EL (cell line): ENCODE results near the gene PIBF1.

Experiments
- DNase-seq: peaks from one replicate; pipeline ENCODE4 v3.0.0-alpha.2; 2016

Gene PIBF1

DNA sequence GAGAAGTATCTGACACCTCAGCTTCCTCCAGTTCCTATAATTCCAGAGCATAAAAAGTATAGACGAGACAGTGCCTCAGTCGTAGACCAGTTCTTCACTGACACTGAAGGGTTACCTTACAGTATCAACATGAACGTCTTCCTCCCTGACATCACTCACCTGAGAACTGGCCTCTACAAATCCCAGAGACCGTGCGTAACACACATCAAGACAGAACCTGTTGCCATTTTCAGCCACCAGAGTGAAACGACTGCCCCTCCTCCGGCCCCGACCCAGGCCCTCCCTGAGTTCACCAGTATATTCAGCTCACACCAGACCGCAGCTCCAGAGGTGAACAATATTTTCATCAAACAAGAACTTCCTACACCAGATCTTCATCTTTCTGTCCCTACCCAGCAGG lies 279.9 kb downstream of the PIBF1 start:
- no peak for DNase-seq

DNA sequence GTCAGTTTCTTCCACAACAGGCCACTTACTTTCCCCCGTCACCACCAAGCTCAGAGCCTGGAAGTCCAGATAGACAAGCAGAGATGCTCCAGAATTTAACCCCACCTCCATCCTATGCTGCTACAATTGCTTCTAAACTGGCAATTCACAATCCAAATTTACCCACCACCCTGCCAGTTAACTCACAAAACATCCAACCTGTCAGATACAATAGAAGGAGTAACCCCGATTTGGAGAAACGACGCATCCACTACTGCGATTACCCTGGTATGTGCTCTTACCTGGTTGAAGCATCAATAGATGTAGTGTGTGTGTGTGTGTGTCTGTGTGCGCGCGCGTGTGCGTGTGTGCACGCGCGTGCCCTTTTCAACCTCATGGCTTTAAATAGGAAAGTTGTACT lies 280.5 kb downstream of the PIBF1 start:
- DNase-seq: no peak

DNA sequence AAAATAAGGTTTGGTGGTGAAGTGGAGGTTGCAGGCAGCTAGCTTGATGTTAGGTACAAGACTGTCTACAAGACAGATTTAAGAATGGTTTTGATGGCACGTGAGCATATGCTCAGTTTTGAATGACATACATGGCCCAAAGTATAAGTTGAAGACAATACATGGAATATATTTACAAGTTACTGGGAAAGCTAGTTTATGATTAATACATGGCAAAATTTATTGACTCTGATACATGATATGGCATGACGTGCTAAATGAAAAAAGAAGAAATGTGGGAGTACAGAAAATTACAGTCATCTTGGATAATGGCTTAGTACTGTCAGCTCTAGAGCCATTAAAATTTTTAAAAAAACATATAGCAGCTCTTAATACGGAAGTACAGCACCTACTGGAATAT lies 281.2 kb downstream of the PIBF1 start:
- DNase-seq: no peak

DNA sequence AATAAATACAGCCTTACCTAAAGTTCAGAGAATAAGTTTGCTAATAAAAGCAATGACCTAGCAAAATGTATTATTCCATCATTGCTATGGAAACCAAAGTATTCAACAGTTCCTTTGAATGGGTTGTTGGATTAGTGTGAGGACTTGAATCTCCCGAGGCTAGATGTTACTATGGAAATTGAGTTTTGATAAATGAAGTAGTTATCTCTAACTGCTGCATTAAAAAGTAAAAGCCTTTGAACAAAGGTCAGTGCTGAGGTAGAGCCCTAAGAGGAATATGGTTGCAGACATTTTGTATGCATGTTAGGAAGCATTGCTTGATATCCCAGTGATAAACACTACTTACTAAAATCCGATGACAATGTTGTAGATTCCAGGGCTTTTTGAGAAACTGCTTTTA lies 283.1 kb downstream of the PIBF1 start:
- DNase-seq: no peak

DNA sequence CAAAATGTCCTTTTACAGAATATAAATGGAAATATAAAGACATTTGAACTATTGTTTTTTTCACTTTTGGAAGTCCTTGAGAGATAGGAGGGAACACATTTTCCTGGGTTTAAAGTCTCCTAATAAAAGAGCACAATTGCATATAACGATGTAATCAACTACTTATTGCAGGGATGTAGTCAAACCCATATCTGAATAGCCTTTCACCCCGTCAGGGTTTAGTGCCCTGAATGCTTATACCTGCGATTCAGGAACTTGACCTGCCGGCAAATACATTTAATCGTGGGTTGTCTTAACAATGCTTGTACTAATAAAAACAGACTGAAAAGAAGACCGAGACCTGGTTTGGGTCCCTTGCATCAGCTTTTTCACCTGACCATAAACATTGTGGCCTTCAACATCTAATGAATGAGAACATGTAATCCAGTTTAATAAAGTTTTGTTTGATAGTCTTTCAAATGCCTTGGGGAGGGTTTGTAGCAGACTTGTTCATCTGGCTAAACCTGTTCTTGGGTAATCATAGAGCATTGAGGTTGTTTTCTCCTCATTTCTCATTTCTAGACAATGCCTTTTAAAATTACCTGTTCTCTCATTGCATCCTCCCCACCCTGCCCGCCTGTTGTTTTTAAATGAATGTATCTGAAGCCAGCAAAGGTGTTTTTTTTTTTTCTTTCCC lies 283.9 kb downstream of the PIBF1 start:
- DNase-seq: no peak
